GM19463 (cell line): ENCODE measurements around the gene SEC24D.
"Not testable (repeated sequence)": the region's sequence is repeated elsewhere in the genome, so short reads cannot be mapped to it uniquely, and the experiment has no call there.

ENCODE experiments used
- ATAC-seq: cut with Tn5 transposase; IDR thresholded peaks from one replicate; pipeline ENCODE4 v1.9.1; 2021; ENCODE audit warnings: mild to moderate bottlenecking, moderate library complexity; ENCODE audit not compliant: unreplicated experiment

The SEC24D gene

DNA sequence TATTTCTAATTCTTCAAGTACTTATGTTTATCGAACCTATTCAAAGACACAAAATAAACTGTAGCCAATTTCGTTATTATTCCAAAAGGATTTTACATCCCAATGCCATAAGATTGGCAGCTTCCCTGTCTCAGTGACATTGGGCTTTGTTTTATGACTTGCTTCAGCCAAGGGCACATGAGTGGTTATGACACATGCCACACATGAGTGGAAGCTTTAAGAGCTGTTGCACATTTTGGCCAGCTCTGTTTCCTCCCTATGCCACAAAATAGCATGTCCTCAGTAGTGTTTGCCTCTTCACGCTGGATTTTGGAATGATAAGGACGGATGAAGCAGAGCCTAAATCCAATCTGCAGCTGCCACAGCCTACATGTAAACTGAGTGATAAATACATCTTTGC lies 21.9 kb downstream of the SEC24D start:
- no peak for ATAC-seq

DNA sequence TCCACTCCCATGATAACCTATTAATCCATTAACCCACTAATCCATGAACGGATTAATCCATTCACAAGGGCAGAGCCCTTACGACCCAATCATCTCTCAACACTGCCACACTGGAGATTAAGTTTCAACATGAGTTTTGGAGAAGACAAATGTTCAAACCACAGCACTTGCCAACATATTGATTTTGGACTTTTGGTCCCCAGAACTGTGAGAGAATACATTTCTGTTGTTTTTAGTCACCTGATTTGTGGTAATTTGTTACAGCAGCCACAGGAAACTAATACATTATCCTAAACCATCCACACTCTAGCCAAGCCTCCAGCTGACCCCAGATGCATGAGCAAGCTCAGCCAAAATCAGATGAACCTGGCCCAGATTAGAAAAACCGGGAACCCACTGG lies 22.4 kb downstream of the SEC24D start:
- no peak for ATAC-seq

DNA sequence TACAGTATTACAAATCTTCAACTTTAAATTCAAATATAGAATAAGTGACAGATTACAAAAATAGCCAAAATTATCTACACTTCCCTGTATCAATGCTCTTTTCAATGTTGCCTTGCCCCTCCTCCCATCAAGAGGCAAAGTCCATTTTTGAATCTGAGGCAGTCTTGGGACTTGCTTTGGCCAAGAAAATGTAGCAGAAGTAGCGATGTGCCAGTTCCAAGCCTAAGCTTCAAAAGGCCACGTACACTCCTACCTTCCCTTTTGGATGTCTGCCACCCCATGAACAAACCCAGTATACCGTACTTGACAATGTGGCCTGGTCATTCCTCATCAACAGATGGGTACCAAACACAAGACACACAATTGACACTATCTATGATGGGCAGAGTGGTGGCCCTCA lies 24.1 kb downstream of the SEC24D start:
- no peak for ATAC-seq

DNA sequence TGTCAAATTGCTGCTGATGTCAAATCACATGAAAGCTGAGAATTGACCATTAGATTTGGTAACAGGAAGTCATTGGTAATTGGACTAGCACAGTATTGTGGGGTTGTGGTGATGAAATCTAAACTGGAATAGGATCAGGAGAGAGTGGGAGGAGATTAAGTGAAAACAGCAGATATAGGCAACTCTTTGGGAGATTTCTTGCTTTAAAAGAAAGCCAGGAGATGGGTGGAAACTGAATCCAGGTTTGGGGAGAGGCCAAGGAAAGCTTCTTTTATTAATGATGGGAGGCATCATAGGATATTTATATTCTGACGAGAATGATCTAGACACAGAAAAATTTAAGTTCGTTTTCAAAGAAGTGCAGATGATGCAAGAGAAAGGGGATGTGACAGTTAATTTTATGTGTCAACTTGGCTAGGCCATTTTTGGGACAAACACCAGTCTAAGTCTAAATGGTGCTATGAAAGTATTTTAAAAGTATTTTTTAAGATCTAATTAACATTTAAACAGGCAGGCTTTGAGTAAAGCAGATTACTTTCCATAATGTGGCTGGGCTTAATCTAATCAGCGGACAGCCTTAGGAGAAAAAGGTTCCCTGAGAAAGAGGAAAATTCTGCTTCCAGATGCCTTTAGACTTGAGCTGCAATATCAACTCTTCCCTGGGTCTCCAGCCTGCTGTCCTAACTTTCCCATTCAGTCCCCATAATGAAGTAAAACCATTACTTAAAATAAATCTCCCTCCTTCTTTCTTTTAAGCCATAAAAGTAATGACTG lies 24.7 kb downstream of the SEC24D start:
- ATAC-seq, result no peak

DNA sequence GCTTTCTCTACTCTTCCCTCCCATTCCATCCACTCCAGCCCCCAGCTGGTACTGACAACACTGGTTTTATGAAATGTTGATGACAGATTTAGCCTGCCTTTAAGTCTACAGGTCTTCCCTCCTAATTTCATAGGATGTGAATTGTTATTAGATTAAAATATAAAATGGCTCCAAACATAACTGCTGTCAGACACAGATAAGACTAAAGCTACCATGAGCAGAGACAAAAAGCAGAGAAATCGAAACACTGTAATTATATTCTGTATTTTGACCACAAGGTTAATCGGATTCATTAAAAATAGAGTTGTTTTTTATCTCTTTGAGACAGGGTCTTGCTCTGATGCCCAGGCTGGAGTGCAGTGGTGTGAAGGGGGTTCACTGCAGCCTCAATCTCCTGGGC lies 28.3 kb downstream of the SEC24D start:
- no peak for ATAC-seq

DNA sequence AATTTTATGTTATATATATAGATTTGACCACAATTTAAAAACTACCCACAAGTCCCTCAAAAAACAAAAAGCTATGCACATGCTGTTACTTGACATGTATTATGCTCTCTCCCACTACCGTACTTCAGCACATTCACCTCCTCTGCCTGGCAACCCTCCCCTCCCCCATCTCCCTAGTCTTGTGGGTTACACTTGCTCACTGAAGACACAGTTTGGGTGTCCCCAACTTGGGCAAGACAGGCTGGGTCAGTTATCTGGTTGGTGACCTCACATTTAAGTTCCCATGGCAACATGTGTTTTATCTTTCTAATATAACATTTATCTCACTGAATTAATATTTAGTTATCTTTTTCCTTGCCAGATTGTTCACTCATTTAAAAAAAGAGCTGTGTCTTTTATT lies 32.7 kb downstream of the SEC24D start:
- no peak for ATAC-seq

DNA sequence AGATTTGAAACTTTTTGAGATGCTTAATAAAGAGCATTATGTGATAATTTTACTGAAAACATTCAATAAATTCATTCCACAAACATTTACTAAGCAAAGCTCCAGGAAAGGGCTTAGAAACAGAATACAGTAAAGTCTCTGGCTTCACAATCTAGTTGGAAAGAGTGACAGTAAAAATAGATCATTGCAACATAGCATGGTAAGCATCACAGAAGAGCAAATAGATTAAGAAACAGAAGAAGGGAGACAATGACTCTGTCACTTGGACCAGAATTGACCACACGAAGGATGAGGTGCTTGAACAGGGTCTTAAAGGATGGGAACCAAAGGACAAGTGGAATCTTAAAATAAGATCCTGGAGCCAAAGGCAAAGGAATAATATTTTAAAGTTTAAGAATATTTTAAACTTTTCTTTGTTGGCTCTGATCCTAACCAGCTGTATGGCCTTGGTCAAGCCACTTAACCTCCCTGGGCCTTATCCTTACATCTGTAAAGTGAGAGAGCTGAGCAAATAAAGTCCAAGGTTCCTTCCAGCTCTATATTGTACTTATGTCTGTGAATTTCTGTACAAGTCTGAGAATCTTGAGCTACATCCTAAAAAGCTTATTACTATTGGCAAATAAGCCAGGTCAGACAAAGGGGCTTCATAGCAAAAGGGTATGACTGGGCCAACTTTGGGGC lies 33.9 kb downstream of the SEC24D start:
- no peak for ATAC-seq

DNA sequence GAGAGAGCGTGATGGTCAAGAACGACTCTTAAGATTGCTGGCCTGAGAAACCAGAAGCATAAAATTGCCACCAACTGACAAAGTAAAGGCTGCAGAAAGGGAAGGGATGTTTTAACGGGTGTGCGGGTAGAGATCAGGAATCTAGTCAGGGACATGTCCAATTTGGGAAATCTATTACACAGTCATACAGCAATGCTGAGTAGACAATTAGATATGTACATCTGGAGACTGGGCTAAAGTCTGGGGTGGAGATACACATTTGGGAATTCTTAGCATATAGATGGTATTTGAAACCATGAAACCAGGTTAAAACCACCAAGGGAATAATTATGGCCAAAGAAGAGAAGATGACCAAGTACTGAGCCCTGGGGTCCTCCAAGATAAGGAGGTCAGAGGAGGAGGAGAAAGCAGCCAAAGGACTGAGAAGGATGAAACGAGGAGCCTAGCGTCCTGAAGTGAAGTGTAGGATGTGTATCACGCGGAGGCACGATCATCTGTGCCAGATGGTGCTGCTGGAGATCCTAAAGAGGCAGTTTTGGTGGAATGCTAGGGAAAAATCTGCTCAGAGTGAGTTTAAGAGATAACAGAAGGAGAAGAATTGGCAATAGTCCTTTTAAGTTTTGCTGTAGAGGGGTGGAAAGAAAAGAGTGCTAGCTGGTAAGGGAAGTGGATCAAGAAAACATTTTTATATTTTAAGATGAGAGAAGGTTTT lies 36.5 kb downstream of the SEC24D start:
- ATAC-seq, result no peak

DNA sequence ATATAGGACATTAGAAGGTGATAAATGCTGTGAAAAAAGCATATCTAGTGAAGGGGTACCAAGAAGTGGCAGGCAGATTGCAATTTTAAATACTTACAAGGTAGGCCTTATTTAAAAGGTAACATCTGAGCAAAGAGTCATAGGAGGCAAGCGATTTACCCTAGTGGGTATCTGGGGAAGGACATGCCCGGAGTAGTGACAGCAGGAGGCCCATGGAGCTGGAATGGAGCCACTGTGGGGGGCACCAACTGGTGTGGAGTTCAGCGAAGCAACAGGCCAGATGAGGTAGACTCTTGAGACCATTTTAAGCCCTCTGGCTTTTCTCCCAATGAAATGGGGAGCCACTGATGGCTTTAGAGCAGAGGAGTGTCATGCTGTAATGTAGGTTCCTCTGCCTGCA lies 37.3 kb downstream of the SEC24D start:
- ATAC-seq, result no peak

DNA sequence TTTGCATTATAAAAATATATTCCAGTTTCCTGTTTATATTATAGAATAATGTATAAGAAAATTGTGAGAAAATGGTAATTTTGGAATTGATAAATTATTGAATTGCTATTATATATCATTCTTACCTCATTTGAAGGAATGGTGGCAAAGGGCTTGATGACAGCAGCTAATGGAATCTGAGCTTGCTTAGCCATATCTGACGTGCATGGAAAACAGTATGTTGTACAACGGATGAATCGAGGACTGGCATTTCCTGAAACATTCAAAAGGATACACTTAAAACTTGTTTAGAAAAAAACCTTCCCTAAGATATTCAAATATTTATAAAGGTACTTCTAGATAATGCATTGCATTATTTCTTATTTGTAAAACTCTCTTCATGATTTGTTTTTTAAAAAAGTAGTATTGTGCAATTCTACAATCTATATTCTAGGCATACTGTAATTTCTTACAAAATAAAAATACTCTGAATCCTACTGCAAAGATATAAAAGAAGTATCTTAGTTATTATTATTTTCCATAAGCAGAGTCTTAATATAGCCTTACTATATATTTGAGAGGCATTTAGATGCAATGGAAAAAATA lies 38.3 kb downstream of the SEC24D start:
- no peak for ATAC-seq

DNA sequence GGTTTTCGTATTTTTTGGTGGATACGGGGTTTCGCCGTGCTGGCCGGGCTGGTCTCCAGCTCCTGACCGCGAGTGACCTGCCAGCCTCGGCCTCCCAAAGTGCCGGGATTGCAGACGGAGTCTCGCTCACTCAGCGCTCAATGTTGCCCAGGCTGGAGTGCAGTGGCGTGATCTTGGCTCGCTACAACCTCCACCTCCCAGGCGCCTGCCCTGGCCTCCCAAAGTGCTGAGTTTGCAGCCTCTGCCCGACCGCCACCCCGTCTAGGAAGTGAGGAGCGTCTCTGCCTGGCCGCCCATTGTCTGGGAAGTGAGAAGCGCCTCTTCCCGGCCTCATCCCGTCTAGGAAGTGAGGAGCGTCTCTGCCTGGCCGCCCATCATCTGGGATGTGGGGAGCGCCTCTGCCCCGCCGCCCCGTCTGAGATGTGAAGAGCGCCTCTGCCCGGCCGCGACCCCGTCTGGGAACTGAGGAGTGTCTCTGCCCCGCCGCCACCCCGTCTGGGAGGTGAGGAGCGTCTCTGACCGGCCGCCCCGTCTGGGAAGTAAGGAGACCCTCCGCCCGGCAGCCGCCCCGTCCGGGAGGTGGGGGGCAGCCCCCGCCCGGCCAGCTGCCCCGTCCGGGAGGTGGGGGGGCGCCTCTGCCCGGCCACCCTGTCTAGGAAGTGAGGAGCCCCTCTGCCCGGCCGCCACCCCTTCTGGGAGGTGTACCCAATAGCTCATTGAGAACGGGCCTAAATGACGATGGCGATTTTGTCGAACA lies 44.1 kb downstream of the SEC24D start:
- not testable (repeated sequence) for ATAC-seq

DNA sequence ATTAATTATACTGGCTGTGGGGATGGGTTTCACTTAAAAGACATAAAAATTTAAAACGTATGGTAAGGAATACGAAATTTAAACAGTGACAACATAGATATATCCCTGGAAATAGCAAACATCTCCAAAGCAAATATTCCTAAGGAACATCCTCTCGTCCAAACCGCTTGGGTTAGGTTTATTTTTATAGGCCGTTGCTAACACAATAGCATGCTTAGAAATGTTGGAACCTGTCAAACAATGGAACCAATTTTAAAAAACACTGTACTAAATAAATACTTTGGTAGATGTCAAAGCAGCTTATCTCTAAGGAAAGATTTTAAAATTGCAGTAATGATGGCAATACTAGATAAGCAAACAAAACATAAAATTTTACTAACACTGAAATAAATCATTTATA lies 45.4 kb downstream of the SEC24D start:
- ATAC-seq, result no peak

DNA sequence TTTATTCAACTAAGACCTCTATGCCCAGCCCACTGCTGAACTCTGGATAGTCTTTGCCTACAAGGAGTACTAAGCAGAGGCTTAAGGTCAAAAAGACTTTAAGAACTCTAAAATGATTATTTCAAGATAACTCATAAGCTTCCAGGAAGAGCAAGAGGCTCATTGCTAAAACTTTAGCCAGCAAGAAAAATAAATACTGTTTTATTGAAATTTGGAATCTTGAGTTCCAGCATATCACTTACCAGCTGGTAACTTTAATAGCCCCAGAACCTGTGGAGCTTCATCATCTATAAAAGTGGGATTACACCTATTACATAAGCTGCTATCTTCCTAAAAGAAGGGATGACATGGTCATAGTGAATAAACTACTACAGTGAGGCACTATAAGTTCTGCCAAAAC lies 47.0 kb downstream of the SEC24D start:
- no peak for ATAC-seq

DNA sequence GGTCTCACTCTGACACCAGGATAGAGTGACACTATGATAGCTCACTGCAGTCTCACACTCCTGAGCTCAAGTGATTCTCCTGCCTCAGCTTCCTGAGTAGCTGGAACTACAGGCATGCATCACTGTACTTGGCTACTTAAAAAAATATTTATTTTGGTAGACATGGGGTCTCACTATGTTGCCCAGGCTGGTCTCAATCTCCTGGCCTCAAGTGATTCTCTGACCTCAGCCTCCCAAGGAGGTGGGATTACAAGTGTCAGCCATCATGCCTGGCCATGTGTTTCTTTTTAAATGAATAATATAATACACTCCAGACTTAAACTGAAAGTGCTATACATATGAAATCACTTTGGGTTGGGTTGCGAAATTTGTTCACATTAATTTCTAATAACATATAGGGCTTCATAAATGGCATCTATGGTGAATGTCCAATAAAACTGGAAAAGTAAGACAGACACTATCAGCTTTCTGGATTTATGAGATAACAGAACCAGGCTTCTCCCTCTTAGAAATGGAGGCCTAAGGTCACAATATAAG lies 48.0 kb downstream of the SEC24D start:
- no peak for ATAC-seq

DNA sequence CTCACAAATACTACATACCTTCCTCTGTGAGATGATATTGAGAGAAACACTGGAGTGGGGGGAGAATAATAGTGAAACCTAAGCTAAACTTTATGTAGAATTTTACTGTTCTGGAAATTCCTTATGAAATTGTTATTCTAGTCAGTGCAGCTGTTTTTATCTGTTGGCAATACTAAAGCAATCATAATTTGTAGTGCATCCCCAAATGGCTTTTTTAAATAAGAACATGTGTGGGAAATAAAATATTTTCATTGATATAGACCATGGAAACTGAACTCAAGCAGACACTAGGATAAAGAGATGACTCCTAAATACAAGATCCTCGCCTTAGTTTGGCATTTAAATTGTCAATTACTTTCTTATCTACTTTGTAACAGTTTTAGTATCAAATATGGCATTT lies 51.1 kb downstream of the SEC24D start:
- ATAC-seq, result no peak

DNA sequence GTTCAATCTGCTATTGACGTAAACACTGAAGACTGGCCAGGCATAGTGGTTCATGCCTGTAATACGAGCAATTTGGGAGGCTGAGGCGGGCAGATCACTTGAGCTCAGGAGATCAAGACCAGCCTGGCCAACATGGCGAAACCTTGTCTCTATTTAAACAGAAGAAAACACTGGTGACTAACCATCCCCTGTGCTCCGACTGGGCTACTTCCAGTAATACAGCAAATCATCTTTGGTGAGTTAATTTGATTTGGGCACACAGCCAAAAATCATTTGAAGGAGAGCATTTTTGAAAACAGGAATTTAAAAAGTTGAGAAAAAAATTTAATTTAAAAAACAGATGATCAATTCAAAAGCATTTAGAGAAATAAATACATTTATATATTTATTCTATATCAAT lies 52.0 kb downstream of the SEC24D start:
- no peak for ATAC-seq

DNA sequence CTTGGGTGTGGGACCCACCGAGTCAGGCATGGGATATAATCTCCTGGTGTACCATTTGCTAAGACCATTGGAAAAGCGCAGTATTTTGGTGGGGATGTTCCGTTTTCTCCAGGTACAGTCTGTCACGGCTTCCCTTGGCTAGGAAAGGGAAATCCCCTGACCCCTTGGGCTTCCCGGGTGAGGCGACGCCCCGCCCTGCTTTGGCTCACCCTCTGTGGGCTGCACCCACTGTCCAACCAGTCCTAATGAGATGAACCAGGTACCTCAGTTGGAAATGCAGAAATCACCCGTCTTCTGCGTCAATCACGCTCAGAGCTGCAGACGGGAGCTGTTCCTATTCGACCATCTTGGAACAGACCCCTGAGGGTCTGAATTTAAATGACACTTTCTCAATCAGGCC lies 53.0 kb downstream of the SEC24D start:
- not testable (repeated sequence) for ATAC-seq

DNA sequence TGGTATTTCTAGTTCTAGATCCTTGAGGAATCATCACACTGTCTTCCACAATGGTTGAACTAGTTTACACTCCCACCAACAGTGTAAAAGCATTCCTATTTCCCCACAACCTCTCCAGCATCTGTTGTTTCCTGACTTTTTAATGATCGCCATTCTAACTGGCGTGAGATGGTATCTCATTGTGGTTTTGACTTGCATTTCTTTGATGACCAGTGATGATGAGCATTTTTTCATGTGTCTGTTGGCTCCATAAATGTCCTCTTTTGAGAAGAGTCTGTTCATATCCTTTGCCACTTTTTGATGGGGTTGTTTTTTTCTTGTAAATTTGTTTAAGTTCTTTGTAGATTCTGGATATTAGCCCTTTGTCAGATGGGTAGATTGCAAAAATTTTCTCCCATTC lies 58.3 kb downstream of the SEC24D start:
- not testable (repeated sequence) for ATAC-seq

DNA sequence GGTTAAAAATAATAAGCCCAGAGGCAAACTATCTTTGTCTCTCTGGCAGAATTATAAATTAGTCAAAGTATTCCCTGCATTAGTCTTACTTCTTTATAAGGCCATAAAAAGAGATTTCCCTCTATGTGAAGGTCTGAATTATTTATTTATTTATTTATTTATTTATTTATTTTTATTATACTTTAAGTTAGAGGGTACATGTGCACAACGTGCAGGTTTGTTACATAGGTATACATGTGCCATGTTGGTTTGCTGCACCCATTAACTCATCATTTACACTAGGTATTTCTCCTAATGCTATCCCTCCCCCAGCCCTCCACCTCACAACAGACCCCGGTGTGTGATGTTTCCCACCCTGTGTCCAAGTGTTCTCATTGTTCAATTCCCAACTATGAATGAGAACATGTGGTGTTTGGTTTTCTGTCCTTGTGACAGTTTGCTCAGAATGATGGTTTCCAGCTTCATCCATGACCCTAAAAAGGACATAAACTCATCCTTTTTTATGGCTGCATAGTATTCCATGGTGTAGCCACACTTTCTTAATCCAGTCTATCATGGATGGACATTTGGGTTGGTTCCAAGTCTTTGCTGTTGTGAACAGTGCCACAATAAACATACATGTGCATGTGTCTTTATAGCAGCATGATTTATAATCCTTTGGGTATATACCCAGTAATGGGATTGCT lies 58.8 kb downstream of the SEC24D start:
- ATAC-seq, result not testable (repeated sequence)
